ENCODE measurements around the gene CES1.
"Not testable (repeated sequence)": the region's sequence is repeated elsewhere in the genome, so short reads cannot be mapped to it uniquely, and the experiment has no call there.

The CES1 gene

DNA sequence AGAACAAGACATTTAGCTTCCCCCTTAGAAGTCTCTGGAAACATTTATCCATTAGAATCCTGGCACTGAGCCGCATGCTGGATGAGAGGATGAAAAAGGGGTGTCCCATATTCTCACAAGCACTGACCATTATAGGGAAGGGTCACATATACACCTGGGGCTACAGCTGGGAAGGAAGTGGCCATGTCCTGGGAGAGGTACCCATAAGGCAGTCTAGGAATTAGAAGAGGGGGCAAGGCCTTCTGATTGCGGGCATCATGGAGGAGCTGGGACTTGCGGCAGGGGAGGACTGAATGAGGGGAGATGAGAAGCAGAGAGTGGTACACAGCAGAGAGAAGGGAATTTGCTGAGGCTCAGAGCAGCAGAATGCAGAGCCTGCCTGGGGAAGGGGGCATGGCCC lies 3.7 kb downstream of the CES1 start:
- not testable (repeated sequence) for DNase-seq

DNA sequence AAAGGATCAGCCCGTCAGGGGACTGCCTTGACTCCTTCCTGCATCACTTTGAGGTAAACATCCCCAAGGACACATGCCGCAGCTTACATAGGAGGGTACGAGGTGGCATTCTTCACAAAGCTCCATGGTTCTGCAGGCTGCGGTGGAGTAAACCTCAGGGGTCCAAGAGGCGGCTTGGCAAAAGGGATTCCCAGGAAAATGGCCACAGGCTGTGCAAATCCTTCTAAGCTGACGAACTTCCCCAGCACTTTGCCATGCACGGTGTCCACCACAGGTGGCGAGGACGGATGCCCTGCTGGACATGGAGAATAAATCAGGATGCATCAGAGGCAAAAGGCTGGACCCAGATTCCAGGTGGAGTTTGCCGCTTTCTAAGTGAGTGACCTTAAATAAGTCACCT lies 4.2 kb downstream of the CES1 start:
- DNase-seq = no peak

DNA sequence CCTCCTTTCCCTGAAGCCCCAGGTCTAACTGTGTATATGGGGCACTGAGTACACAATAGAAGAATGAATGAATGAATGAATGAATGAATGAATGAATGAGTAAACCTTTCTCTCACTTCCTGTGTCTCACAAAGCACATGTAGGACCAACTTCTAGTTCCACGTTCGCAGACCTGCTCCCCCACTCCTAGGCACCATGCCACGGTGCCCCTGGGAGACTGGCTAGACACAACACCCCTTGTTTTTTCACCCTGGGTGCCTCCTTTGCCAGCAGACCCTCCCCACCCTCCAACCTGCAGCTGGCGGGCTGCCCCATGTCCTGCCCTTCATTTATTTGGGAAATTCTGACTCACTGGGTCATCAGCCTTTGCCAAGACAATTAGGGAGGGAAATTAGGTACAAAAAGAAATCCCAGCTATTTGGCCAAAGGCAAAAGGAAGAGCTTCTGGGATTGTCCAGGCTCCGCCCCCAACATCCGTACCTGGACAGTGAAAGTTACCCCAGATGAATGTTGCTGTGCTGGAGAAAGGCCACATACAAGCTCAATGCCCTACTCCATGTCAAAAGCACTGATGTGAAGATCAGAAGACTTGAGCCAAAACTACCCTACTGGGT lies 7.7 kb downstream of the CES1 start:
- no peak for DNase-seq

DNA sequence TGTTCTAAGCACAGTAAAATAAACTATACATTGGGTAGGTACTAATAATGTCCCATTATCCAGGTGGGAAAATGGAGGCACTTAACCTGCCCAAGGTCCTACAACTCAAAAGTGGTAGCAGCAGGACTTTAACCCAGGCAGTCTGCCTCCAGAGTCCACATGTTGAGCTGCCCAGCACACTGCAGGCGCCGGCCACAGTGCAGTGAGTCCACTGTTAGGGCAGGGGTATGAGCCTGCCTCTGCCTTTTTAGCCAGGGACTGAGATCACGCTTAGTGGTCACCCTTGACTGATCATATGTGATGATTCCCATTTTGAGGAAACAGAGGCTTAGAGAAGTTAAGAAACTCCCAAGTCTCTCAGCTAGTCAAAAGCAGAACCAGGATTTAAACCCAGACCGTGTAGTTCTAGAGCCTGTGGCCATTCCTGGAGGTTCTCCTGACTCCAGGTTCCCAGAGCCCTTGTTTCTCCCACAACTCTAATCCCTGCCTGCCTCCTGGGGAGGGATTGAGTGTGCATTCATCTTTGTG lies 8.4 kb downstream of the CES1 start:
- no peak for DNase-seq

DNA sequence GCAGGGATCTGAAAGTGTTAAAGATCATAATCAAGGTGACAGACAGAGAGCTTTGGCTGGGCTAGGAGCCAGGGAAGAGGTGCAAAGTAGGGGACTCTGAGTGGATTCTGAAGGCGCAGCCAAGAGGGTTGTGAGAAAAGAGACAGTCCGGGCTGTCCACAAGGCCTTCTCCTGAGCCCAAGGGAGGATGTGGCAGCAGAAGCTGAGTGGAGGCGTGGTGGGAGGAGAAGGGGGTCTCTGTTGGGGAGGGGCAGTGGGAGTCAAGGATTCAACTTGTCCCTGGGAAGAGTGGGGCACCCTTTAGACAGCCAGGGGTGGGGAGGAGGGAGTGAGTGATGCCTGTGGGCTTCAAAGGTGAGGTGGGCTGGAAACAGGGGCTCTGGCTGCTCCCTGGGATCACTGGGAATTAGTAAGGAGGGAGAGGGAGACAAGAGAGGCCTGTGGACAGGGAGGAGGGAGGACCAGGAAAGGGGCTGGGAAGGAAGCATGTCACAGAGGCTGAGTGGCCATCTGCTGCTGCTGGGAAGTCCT lies 10.6 kb downstream of the CES1 start:
- no peak for DNase-seq

DNA sequence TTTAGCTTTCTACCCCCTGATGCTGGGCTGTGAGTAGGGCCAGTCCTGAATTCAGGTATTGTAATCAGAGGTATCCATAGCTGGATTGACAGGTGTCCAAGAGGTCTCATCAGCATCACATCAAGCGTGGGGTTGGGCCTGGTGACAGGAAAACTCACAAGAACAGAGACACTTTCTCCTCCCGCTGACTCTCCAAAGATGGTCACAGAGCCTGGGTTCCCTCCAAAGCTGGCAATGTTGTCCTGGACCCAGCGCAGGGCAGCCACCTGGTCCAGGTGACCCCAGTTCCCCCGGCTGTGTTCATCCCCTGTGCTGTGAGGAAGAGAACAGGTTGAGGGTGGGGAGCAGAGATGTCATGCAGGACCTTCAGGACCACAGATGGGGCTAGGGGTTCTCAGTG lies 11.7 kb downstream of the CES1 start:
- no peak for DNase-seq

DNA sequence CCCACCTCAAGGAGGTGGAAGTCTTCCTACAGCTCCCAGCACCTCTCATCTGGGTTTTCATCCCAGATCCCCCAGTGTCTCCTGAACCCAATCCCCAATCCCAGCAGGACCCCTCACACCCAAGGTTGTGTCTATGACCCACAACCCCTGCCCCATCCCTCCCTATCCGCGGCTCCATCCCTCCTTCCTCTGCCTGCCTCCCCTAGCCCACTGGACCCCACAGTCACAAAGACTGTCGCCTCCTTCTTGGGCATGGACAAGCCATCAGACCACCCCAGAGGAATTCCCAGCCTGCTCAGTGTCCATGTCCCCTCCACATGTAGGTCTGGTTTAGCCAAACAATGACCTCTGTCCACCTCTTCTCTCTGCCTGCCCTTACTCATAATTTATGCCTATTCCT lies 12.3 kb downstream of the CES1 start:
- DNase-seq = no peak

DNA sequence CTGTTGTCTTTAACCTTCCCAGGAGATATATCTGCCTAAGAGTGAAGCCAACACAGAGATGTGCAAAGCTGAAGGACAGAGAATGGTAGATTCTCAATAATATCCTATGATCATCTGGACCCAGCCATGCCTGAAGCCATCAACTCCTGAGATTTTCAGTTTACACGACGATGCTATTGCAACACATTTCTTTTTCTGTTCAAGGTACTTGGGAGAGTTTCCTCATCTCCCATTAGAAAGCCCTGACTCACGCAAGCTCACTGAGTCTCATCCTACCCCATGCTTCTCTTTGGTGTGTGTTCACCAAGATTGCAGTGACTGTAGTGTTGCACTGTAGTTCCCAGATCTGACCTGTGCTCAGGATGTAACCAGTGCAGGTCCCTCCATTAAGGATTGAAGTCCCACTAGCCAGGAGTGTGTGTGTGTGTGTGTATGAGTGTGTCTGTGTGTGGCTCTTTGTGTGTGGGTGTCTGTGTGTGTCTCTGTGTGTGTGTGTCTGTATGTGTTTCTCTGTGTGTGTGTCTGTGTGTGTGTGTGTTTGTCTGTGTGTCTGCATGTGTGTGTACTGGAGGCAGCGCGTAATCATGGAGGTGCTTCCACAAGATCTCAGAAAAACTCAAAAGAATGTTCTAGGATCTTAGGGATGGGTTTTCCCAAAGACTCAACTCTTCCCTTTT lies 15.5 kb downstream of the CES1 start:
- DNase-seq = no peak

DNA sequence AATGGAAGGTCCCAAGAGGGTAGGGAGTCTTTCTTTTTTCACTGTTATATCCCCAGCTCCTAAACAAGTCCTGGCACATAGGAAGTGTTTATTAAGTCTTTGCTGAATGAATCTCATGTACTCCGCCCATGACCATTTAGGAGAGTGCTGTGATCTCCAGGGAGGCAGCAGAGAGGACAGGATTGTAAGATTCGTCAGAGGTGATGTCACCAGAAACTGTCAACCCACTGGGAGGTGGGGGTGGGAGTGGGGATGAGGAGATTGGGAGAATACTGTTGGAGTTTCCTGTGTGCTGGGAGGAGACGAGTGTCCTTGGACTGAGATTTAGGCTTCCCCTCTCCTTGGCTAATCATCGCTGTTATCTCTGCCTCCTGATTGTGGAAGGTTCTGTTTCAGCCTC lies 16.7 kb downstream of the CES1 start:
- not testable (repeated sequence) for DNase-seq

DNA sequence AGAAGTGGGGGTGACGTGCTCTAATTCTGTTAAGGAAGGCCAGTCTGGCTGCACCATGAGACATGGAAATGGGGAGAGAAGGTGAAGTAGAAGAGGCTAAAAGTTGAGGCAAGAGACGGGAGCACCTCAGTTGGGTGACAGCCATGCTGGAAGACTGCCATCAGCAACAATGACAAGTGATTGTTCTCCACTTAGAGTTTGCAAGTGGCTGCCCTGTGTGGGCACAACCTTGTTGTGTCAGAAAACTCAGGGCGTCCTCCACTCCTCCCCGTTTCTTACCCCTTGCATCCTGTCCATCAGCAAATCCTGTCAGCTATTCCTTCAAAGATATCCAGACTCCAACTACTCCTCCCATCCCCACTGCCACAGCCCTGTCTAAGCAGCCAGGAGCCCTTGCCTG lies 17.6 kb downstream of the CES1 start:
- no peak for DNase-seq

DNA sequence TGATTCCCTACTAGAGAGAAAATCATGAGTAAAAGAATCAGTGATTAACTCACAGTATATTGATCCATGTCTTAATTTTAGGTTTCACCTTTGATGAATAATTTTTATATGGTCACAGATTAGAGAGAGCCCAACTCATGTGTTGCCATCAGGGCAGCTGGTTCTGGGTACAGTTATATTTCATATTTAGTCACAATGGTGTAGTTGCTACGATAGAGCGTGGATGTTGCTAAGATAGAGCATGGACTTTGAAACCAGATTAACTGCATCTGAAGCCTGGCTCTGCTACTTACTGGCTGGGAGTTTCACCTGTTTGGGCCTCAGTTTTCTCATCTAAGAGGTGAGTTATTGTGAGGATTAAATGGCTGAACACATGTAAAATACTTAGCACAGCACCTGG lies 18.7 kb downstream of the CES1 start:
- not testable (repeated sequence) for DNase-seq

DNA sequence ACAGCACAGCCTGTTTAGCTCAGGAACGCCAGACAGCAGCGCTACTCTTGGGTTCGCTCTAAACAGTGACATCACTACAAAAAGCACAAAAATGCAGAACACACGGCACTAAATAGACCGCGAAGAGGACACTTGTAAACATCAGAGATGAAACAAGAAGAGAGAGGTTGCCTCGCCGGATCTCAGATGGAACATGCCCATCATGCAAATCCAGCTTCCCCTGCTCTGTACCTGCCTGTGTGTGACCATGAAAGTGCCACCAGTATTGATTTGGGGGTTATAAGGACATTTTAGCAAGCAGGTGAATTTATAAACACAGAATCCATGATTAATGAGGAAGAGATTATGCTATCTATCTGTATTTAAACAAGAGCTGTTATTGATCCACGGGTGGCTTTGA lies 19.2 kb downstream of the CES1 start:
- DNase-seq = not testable (repeated sequence)

DNA sequence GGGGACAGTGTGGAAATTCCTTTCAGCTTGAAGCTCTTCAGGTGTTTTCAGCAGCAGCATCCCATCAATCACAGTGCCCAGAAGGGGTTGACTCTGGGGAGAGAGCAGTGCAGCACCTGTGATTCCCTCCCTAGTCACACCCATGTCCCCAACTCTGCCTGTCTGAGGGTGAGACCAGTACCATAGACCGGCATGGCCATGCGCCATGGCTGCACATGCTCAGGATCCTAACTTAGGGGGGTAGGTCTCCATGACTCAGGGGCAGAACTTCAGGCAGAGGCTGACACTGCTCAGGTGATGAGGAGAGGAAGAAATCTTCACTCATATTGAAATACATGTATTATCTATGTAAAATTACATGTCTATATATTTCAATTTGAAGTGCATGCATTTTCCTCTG lies 19.9 kb downstream of the CES1 start:
- DNase-seq = no peak

DNA sequence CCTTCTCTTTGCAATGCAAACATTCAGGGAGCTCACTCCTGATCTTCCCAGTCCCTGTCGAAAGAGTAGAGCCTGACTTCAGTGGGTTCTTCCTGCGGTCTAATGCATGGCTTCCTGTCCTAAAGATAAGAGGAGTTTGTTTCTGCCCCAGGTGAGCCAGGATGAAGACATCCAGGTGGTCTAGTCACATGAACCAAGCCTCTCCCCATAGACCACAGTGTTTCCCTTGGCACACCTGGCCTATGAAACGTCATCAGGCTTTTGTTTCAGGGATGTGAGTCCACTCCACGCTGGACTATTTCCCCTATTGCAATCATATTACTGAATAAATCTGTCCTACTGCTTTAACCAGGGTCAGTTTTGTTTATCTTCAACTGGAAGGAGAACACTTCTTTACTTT lies 21.1 kb downstream of the CES1 start:
- no peak for DNase-seq

DNA sequence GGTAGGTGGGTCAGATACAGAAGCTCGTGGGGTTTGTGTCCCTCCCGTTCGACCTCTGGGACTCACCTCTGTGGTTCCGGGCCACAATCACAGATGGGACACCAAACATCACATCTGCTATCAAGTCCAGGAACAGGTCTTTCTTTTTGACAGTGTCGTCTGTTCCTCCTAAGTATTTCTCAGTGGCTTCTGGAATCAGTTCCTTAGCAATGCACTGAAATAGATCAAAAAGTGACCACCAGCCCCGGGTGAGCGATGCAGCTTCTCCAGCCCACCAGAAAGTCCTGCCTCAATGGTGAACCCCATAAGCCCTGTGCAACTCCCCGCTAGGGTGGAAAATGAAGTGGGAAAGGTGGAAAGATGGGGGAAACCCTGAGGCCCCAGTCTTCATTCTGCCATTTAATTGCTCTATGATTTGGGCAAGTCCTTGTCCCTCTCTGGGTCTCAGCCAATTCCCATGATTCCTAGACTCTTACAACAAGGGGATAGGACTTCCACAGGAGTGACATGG lies 22.4 kb downstream of the CES1 start:
- no peak for DNase-seq

DNA sequence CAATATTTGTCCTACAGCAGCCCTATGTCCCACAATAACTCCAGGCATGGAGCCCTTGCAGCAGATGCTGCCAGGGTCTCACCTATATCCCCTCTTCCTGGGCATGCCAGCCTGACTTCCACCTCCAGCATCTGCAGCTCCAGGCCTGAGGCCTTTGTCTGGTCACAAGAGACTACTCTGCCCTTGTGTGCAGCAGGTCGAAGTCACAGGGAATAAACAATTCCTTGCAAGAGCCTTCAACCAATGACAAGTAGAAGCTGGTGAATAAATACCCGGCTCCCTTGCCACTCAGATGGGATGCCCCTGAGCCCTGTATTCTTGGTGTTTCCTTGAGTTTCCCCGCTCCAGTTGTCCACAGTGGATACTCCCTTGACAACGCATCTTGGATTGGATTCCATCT lies 23.0 kb downstream of the CES1 start:
- no peak for DNase-seq

DNA sequence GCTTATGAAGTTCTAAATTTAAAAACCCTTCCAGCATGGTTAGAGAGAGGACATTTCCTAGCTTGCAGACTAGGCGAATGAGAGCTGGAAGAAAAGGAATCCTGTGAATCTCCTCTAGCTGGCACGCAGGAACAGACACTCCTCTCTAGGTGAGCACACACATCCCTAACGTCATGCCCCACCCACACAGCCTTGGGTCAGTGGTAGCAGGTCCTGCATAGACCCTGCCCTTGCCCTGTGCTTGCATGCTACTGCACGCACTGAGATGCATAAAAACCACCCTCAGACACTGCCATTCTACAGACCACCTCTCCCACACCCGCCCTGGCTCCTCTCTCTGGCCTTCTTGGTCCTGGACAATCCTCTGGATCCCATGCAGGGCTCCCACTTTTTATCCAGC lies 23.5 kb downstream of the CES1 start:
- no peak for DNase-seq

DNA sequence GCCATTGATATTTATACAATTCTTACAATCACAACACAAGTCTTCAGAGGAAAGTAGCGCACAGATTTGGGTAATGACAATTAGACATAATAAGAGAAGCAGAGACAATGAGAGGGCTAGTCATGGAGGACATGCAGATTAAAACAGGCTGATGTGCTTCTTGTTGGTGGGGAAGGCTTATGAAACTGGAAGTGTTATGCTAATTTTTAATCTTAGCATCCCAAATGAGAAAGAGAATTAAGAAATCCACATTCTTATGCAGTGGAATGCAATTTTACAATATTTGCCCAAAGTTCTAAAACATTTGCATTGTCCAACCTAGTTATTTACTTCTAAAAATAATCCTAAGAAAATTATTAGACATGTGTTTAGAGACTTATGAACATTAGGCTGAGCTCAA lies 24.6 kb downstream of the CES1 start:
- not testable (repeated sequence) for DNase-seq

DNA sequence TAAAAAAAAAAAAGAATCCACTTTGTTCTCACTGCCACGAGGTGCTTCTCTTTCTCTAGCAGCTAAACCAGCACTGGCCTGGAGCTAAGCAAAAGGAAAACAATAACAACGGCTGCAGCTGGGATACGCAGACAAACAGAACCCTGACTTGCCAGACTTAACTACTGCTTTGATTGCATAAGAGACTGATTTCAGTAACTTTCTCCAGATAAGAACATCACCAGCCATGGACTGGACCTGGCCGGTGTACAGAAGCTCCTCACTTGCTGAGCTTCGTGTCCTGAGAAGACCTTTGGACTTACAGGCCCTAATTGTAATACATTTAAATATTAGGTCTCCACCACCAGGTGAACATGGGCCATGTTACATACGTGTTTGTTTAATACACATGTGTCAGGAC lies 27.8 kb downstream of the CES1 start:
- not testable (repeated sequence) for DNase-seq

DNA sequence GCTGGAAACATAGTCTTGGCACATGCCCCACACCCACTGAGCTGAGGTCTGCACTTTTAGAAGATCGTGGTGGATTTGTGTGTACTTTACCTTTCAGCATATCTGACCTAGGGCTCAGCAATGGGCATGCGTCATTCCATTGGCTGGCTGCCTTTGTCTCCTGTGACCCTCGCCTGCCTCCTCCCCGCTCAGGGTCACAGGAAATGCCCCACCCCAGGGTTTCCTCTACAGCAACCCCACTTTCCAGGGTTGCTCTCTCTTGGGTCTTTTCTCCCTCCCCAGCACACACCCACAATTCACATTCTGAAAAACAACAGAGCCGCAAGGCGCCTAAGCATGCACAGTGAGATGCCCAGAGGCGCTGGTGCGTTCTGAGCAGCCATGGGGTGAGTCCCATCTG lies 29.2 kb downstream of the CES1 start:
- DNase-seq = not testable (repeated sequence)

DNA sequence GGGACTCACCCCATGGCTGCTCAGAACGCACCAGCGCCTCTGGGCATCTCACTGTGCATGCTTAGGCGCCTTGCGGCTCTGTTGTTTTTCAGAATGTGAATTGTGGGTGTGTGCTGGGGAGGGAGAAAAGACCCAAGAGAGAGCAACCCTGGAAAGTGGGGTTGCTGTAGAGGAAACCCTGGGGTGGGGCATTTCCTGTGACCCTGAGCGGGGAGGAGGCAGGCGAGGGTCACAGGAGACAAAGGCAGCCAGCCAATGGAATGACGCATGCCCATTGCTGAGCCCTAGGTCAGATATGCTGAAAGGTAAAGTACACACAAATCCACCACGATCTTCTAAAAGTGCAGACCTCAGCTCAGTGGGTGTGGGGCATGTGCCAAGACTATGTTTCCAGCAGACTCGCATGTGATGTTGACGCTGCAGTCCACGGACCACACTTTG lies 39.9 kb downstream of the CES1 start:
- not testable (repeated sequence) for DNase-seq

DNA sequence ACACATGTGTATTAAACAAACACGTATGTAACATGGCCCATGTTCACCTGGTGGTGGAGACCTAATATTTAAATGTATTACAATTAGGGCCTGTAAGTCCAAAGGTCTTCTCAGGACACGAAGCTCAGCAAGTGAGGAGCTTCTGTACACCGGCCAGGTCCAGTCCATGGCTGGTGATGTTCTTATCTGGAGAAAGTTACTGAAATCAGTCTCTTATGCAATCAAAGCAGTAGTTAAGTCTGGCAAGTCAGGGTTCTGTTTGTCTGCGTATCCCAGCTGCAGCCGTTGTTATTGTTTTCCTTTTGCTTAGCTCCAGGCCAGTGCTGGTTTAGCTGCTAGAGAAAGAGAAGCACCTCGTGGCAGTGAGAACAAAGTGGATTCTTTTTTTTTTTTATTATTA lies 41.4 kb downstream of the CES1 start:
- not testable (repeated sequence) for DNase-seq

DNA sequence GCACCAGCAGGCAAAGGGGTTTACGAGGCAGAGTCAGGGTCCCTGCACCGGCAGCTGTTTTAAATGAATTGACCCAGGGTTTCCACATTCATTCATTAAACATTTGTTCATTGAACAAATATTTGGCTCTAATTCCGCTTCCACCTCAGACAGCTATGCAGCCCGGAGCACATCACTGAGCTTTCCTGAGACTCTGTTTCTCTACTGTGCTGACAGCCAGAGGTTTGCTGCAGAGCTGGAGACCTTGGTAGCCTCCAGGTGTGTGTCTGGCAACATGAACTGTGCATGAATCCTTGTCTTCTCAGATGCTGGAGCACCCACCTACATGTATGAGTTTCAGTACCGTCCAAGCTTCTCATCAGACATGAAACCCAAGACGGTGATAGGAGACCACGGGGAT lies 42.7 kb downstream of the CES1 start:
- not testable (repeated sequence) for DNase-seq

DNA sequence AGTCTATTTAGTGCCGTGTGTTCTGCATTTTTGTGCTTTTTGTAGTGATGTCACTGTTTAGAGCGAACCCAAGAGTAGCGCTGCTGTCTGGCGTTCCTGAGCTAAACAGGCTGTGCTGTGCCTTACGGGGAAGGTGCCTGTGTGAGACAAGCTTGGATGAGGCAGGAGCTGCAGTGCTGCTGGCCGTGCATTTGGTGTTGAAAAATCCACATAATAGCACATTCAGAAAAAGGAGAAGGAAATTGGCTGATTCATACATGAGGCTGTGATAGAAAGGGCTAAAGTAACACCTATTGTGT lies 50.2 kb downstream of the CES1 start:
- DNase-seq = not testable (repeated sequence)
